ENCODE measurements around the gene CRIP1.
A peak's percentile ranks its signal among the peaks of the same experiment; 100 is the strongest.

Gene CRIP1

GRCh38 chr14:105536691-105537579 is 50.2 kb downstream of the CRIP1 start:
- no peak for TF ChIP-seq CTCF (IDR thresholded peaks at IDR 0.05; ENCODE audit: low read depth, low read length)
- H3K4me3 ChIP-seq (ENCODE audit: low read depth, low read length) = no peak overlapping the region
- H3K4me1 ChIP-seq = no peaks in the 10 kb centered on the region

GRCh38 chr14:105537580-105538474 is 51.1 kb downstream of the CRIP1 start:
- DNase-seq = peak; percentile 68
- Histone ChIP-seq H3K4me1 (no peaks in the 10 kb centered on the region), H3K27me3 (peaks cover 41% of the 10 kb centered on the region)

More at GRCh38 chr14:105536691-105537579, 50.2 kb downstream of the CRIP1 start:
- H3K27me3 ChIP-seq = peaks cover 34% of the 10 kb centered on the region
- H3K36me3 ChIP-seq = no peaks in the 10 kb centered on the region
- peak; percentile 12 for DNase-seq
- no peaks in the 10 kb centered on the region for H3K9me3 ChIP-seq

More at GRCh38 chr14:105537580-105538474, 51.1 kb downstream of the CRIP1 start:
- Histone ChIP-seq H3K4me3 (ENCODE audit: low read depth, low read length) (no peak overlapping the region), H3K9me3 (no peaks in the 10 kb centered on the region), H3K36me3 (no peaks in the 10 kb centered on the region)
- TF ChIP-seq CTCF (IDR thresholded peaks at IDR 0.05; ENCODE audit: low read depth, low read length) = peak; percentile 83

Measured in BE2C (cell line).